HL-60 (cell line): ENCODE measurements around the gene DUSP22.

ENCODE experiments used
- DNase-seq, 2 experiments: peaks; one replicate each; pipeline ENCODE4 v3.0.0-alpha.2; 2010 to 2020; ENCODE audit warnings: low read depth in 1 of 2, low spot score in 1 of 2
- H3K27ac ChIP-seq: fragments of 250-450 bp; sonication (Bioruptor Pico); replicated peaks from 2 replicates; pipeline ENCODE4 v1.5.1; 2020; ENCODE audit warnings: mild to moderate bottlenecking, moderate library complexity
- H3K27me3 ChIP-seq: fragments of 250-450 bp; sonication (Bioruptor Pico); 2 replicates; pipeline ENCODE4 v1.5.1; 2021; ENCODE audit warnings: mild to moderate bottlenecking, moderate library complexity; ENCODE audit not compliant: insufficient read depth, poor library complexity, severe bottlenecking
- H3K4me3 ChIP-seq: replicated peaks from 2 replicates; pipeline ENCODE4 v1.5.1; 2011; ENCODE audit warnings: mild to moderate bottlenecking, control low read depth, low read length; ENCODE audit not compliant: insufficient read depth
- CTCF ChIP-seq: IDR thresholded peaks from one replicate; pipeline ENCODE4 v1.5.1; 2011; ENCODE audit warnings: low read length, control low read depth, inconsistent platforms; ENCODE audit not compliant: insufficient read depth
- GABPA ChIP-seq: IDR thresholded peaks from 2 replicates; pipeline ENCODE4 v1.6.1; 2012; ENCODE audit warnings: low read depth
- POLR2AphosphoS5 ChIP-seq: IDR thresholded peaks from 2 replicates; pipeline ENCODE4 v1.6.1; 2012; ENCODE audit warnings: low read depth
- REST ChIP-seq: IDR thresholded peaks from 2 replicates; pipeline ENCODE4 v1.6.1; 2012; ENCODE audit warnings: low read depth; ENCODE audit not compliant: insufficient replicate concordance
- SPI1 ChIP-seq: IDR thresholded peaks from 2 replicates; pipeline ENCODE4 v1.6.1; 2012; ENCODE audit warnings: low read depth, mild to moderate bottlenecking, borderline replicate concordance

DUSP22 gene

GRCh38 chr6:326896-327537, 34.7 kb downstream of the DUSP22 start:
- H3K27me3 ChIP-seq = no peaks in the 10 kb centered on the region
- no peak overlapping the region for H3K27ac ChIP-seq
- no peak overlapping the region for H3K4me3 ChIP-seq
- TF ChIP-seq SPI1 (no peak), REST (no peak), CTCF (no peak), GABPA (no peak), POLR2AphosphoS5 (no peak)
- no peak for DNase-seq

DNA sequence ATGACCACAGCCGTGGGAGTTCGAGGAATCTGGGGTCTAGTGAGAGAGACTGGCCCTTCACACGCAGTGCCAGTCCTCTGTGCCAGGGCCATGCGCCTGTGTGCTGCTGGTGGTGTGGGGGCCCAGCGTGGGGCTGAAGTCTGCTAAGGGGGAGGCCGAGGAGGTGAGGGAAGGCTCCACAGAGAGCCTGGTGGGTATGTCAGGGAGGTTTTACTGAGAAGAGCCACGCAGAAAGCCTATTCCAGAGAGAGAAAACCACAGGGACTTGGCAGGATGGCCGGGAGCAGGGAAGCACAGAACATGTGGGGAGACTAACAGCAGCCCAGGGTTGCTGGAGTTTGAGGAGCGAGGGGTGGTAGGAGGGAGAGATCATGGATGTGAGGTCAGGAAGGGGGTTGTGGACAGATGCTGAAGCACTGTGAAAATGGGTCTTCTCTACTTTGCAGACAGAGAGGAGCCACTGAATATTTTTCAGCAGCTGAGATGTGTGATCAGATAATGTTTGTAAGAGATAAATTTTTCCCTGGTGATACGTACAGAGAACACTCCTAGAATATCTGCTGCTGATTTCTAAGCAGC, 35.3 kb downstream of the DUSP22 start:
- no peaks in the 10 kb centered on the region for H3K27me3 ChIP-seq
- no peak overlapping the region for H3K27ac ChIP-seq
- no peak overlapping the region for H3K4me3 ChIP-seq
- TF ChIP-seq CTCF (no peak), POLR2AphosphoS5 (no peak), GABPA (no peak), REST (no peak), SPI1 (no peak)
- DNase-seq = no peak

DNA sequence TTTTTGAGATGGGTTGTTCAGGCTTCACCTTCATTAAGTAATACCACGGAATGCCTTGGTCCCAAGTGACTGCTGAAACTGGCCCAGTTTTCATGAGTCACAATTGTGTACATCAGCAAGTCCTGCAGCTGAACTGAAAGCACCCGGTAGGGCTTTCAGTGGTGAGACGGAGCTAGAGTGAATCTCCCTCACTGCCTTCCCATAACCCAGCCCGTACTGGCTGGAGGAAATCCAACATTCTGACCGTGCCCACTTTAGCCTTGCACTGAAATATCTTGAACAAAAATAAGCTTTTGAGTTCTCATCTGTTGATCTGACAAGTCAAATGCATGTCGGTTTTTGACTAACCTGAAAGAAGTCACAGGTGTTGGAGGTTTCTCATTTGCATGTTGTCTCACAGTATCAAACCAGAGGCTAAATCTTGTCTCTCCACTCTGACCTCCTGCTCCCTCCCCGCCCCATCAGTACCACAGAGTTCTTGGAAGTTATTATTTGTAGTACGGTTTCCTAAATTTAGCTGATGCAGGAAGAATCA, 35.9 kb downstream of the DUSP22 start:
- Histone ChIP-seq H3K27ac (no peak overlapping the region), H3K27me3 (no peaks in the 10 kb centered on the region), H3K4me3 (no peak overlapping the region)
- TF ChIP-seq CTCF (no peak), REST (no peak), SPI1 (no peak), GABPA (no peak), POLR2AphosphoS5 (no peak)
- no peak for DNase-seq
